Stimulated activated CD4-positive, alpha-beta T cell treated with anti-CD3 and anti-CD28 coated beads, Interleukin-1b, Interleukin-23, amount 100 ng/mL, for 24 hours (primary cell): ENCODE data around the gene SSH2.

ENCODE experiments used
- DNase-seq, 4 experiments: peaks; one replicate each; pipeline ENCODE4 v3.0.0-alpha.2; 2020; ENCODE audit warnings: low read depth in 4 of 4, low spot score in 1 of 4

SSH2 gene

GRCh38 chr17:29838961-29839360 is 91.1 kb downstream of the SSH2 start:
- DNase-seq = no peak

GRCh38 chr17:29837531-29837930 is 92.5 kb downstream of the SSH2 start:
- no peak for DNase-seq

GRCh38 chr17:29836643-29837042 is 93.4 kb downstream of the SSH2 start:
- DNase-seq = no peak

- no peak for DNase-seq
Observed at GRCh38 chr17:29835435-29836351, 94.3 kb downstream of the SSH2 start.

- no peak for DNase-seq
Observed at GRCh38 chr17:29833801-29834200, 96.2 kb downstream of the SSH2 start.

GRCh38 chr17:29828676-29829284 is 101.2 kb downstream of the SSH2 start:
- no peak for DNase-seq

- DNase-seq = no peak
Observed at GRCh38 chr17:29827179-29827578, 102.8 kb downstream of the SSH2 start.

- no peak for DNase-seq
Observed at GRCh38 chr17:29826114-29826692, 103.8 kb downstream of the SSH2 start.

GRCh38 chr17:29825604-29826003 is 104.4 kb downstream of the SSH2 start:
- no peak for DNase-seq

GRCh38 chr17:29821897-29822296 is 108.1 kb downstream of the SSH2 start:
- DNase-seq = no peak

- no peak for DNase-seq
Observed at GRCh38 chr17:29820425-29820824, 109.6 kb downstream of the SSH2 start.

GRCh38 chr17:29807520-29808361 is 122.3 kb downstream of the SSH2 start:
- peak; percentile 39 to 56 (median 50) for DNase-seq

- no peak for DNase-seq
Observed at GRCh38 chr17:29802246-29802645, 127.8 kb downstream of the SSH2 start.

GRCh38 chr17:29800457-29800856 is 129.6 kb downstream of the SSH2 start:
- DNase-seq = no peak

GRCh38 chr17:29796652-29797051 is 133.4 kb downstream of the SSH2 start:
- DNase-seq = no peak

- DNase-seq = no peak
Observed at GRCh38 chr17:29793501-29793900, 136.5 kb downstream of the SSH2 start.

GRCh38 chr17:29791336-29792080 is 138.5 kb downstream of the SSH2 start:
- DNase-seq = no peak

- no peak for DNase-seq
Observed at GRCh38 chr17:29789196-29790170, 140.5 kb downstream of the SSH2 start.

GRCh38 chr17:29787995-29788394 is 142.0 kb downstream of the SSH2 start:
- DNase-seq = no peak
